ENCODE measurements around the gene PNCK. TPM values are rescaled to one million over a fixed set of nuclear protein-coding genes. Genes with fewer than 3 reads are reported as not detected.

Gene PNCK
- total RNA-seq (2021) = 26.2 and 26.8 TPM in 2 replicates
- long read RNA-seq, partial matches to known transcripts = 1 of 12 reads
- long read RNA-seq, other reads (novel, unspliced or antisense) = 7 of 12 reads

DNA sequence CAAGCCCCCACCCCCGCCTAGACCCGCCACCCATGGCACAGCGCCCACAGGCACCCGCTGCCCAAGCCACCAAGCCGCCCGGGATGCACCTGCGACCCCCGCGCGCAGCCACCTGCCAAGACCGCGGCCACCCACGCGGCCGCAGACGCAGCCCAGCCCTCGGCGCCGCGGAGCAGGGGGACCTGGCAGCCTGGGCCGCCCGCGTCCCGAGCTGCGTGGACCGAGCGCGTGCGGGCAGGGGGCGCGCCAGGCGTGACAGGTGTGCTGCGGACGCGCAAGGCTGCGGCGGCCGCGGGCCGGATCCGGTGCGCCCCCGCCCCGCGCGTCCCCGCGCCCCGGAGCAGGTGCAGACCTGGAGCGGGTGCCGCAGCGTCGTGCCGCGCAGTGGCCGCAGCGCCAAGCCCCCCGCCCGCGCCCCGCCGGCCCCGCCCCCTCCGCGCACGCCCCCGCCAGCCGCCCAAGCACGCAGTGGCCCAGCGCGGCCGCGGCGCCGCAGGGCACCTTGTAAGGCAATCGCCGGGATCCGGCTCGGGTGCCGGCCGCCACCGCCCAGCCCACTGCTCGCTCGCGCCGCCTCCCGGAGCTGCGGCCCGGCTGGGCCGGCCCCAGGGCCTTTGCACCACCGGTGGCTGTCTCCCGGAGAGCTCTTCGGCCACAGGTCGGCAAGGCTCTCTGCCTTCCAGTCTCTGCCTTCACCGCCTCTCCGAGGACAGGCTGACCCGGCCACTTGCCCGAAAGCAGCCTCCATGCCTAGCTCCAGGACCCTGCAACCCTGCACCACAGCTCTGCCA lies at the start of gene PNCK:
Gene PNCK, minus strand, starts transcription at position 386 of the 791 bp plus-strand sequence. CDS start 737 bp downstream, outside the sequence.
- Histone ChIP-seq H4K5ac (ENCODE audit: insufficient read length, low read depth, low read length) (no peak within 1 kb of the TSS), H3K4me1 (ENCODE audit: insufficient read depth, low read length) (no peaks in the 10 kb centered on the region), H2BK120ac (ENCODE audit: low read depth, low read length, poor library complexity, severe bottlenecking) (no peak within 1 kb of the TSS), H3K4me2 (ENCODE audit: insufficient read depth, insufficient read length, low read length) (no peak within 1 kb of the TSS), H3K79me2 (ENCODE audit: insufficient read depth, low read length) (no peaks in the 10 kb centered on the region), H3K4ac (ENCODE audit: low read depth, low read length) (no peak within 1 kb of the TSS), H2BK12ac (ENCODE audit: insufficient read length, low read depth, low read length) (no peak within 1 kb of the TSS), H2BK20ac (ENCODE audit: low read depth, low read length, poor library complexity, severe bottlenecking) (no peak within 1 kb of the TSS), H3K14ac (ENCODE audit: insufficient read depth, low read length) (no peak within 1 kb of the TSS; the same call in 1 of the 2 replicates), H3K23me2 (ENCODE audit: insufficient read length, low read depth, low read length, poor library complexity, severe bottlenecking) (no peaks in the 10 kb centered on the region), H3K79me1 (ENCODE audit: insufficient read depth, low read depth, low read length, poor library complexity, severe bottlenecking) (no peaks in the 10 kb centered on the region), H2BK5ac (ENCODE audit: insufficient read length, low read length) (no peak within 1 kb of the TSS), H4K91ac (ENCODE audit: insufficient read length, low read depth, low read length) (no peak within 1 kb of the TSS), H4K20me1 (ENCODE audit: control insufficient read depth, insufficient read depth, insufficient read length) (no peaks in the 10 kb centered on the region), H2AFZ (ENCODE audit: low read length) (no peak within 1 kb of the TSS), H3K9ac (ENCODE audit: extremely low read depth, insufficient read length, low read length) (no peak within 1 kb of the TSS), H3K23ac (ENCODE audit: insufficient read length, low read depth, low read length) (no peak within 1 kb of the TSS), H3K9me3 (ENCODE audit: control insufficient read depth, low read depth, low read length) (peaks cover 7% of the 10 kb centered on the region), H2AK5ac (ENCODE audit: insufficient read length, low read length) (no peak within 1 kb of the TSS), H4K8ac (replicated peaks; ENCODE audit: insufficient read length, low read depth, low read length) (no peak within 1 kb of the TSS), H3K27ac (ENCODE audit: insufficient read length, low read depth, low read length) (no peak within 1 kb of the TSS), H3T11ph (ENCODE audit: low read length) (no peak within 1 kb of the TSS), H2BK15ac (ENCODE audit: low read depth, low read length) (no peak within 1 kb of the TSS), H3K18ac (ENCODE audit: insufficient read length, low read depth, low read length) (no peak within 1 kb of the TSS), H3K27me3 (ENCODE audit: insufficient read depth, low read length) (no peaks in the 10 kb centered on the region; the same call in 1 of the 2 replicates), H3K56ac (ENCODE audit: insufficient read length, low read depth, low read length) (no peak within 1 kb of the TSS)
- peaks cover 14% of the 10 kb centered on the region for H3K27me3 Mint-ChIP-seq (ENCODE audit: low read depth)
- DNase-seq = no peak
- no CpG with 5 or more reads among the region's 98 CpGs for WGBS (ENCODE audit: extremely low coverage, insufficient read length, low lambda C conversion rate)
- peaks cover 54 to 64% of the 10 kb centered on the region in 2 experiments for H3K9me3 Mint-ChIP-seq
- TF ChIP-seq, protein P1, sequence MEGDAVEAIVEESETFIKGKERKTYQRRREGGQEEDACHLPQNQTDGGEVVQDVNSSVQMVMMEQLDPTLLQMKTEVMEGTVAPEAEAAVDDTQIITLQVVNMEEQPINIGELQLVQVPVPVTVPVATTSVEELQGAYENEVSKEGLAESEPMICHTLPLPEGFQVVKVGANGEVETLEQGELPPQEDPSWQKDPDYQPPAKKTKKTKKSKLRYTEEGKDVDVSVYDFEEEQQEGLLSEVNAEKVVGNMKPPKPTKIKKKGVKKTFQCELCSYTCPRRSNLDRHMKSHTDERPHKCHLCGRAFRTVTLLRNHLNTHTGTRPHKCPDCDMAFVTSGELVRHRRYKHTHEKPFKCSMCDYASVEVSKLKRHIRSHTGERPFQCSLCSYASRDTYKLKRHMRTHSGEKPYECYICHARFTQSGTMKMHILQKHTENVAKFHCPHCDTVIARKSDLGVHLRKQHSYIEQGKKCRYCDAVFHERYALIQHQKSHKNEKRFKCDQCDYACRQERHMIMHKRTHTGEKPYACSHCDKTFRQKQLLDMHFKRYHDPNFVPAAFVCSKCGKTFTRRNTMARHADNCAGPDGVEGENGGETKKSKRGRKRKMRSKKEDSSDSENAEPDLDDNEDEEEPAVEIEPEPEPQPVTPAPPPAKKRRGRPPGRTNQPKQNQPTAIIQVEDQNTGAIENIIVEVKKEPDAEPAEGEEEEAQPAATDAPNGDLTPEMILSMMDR (conservative IDR thresholded peaks at IDR 0.05) = 0 out of 3 replicates have a peak, but pooled peaks have one; percentile 8
- peak within 1 kb of the TSS in 1 of 3 experiments; percentile 33; a peak in 2 of 7 replicates for H3K27ac Mint-ChIP-seq
- peaks cover 10 to 23% of the 10 kb centered on the region in 2 experiments for H3K4me1 Mint-ChIP-seq
- peaks cover 2 to 10% (median 6%) of the 10 kb centered on the region in 3 experiments; a peak in 4 of 7 replicates for H3K36me3 Mint-ChIP-seq (ENCODE audit: insufficient read depth in 1 of 3, low read depth in 3 of 3)
- peak within 1 kb of the TSS; percentile 47 to 72 for H3K4me3 Mint-ChIP-seq
